Brain microvascular endothelial cell (primary cell): ENCODE data around the gene LMO4.

ENCODE experiments used
- DNase-seq: peaks from one replicate; pipeline ENCODE4 v3.0.0-alpha.2; 2020
- H3K27ac ChIP-seq: fragments of 250-450 bp; sonication (Bioruptor Pico); 2 replicates; pipeline ENCODE4 v1.5.1; 2020; ENCODE audit warnings: mild to moderate bottlenecking, moderate library complexity
- H3K27me3 ChIP-seq: fragments of 250-450 bp; sonication (Bioruptor Pico); replicated peaks from 2 replicates; pipeline ENCODE4 v1.5.1; 2020; ENCODE audit warnings: mild to moderate bottlenecking
- H3K36me3 ChIP-seq: fragments of 250-450 bp; sonication (Bioruptor Pico); replicated peaks from 2 replicates; pipeline ENCODE4 v1.5.1; 2020; ENCODE audit warnings: mild to moderate bottlenecking
- H3K4me3 ChIP-seq: 2 replicates; pipeline ENCODE4 v1.5.1; 2011; ENCODE audit warnings: low read depth, mild to moderate bottlenecking, control low read depth, low read length, moderate library complexity
- in situ Hi-C: cut with HindIII; loops from 2 replicates; pipeline ENCODE4 v1.10.0; 2017; ENCODE audit warnings: low sequenced_read_pairs, low pct_ligation_motif_present
- TF ChIP-seq, protein P1 (sequence below): IDR thresholded peaks from 2 replicates; pipeline ENCODE4 v1.5.1; 2011; ENCODE audit warnings: low read depth, mild to moderate bottlenecking, moderate library complexity, low read length, control low read depth, inconsistent platforms; ENCODE audit errors: missing control alignments

Gene LMO4

DNA sequence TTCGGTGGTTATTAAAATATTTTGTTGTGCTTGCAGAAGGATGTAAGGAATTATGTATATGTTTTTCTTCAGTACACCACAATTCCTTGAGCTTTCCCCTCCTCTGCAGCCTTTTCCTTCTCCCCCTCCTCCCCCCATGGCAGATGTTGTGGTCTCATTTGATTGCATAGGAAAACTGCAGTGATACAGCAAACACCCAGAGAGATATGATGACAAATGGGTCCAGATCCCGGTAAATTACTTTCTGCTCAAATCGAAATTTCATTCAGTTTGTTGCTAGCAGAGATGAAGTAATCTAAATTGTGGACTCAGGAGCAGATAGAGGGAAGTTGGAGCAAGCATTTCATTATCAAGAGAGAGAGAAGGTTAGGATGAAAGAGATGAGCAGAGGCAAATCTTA is 9.9 kb downstream of the LMO4 start:
- no peak overlapping the region for H3K4me3 ChIP-seq
- peaks cover 13% of the 10 kb centered on the region for H3K36me3 ChIP-seq
- in situ Hi-C loops = loop anchor here (25.0 kb wide), 1 partner anchor 624 kb away; no protein-coding TSS in a partner anchor
- H3K27ac ChIP-seq = no peak overlapping the region
- no peaks in the 10 kb centered on the region for H3K27me3 ChIP-seq
- TF ChIP-seq, protein P1, sequence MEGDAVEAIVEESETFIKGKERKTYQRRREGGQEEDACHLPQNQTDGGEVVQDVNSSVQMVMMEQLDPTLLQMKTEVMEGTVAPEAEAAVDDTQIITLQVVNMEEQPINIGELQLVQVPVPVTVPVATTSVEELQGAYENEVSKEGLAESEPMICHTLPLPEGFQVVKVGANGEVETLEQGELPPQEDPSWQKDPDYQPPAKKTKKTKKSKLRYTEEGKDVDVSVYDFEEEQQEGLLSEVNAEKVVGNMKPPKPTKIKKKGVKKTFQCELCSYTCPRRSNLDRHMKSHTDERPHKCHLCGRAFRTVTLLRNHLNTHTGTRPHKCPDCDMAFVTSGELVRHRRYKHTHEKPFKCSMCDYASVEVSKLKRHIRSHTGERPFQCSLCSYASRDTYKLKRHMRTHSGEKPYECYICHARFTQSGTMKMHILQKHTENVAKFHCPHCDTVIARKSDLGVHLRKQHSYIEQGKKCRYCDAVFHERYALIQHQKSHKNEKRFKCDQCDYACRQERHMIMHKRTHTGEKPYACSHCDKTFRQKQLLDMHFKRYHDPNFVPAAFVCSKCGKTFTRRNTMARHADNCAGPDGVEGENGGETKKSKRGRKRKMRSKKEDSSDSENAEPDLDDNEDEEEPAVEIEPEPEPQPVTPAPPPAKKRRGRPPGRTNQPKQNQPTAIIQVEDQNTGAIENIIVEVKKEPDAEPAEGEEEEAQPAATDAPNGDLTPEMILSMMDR = no peak
- DNase-seq = no peak

DNA sequence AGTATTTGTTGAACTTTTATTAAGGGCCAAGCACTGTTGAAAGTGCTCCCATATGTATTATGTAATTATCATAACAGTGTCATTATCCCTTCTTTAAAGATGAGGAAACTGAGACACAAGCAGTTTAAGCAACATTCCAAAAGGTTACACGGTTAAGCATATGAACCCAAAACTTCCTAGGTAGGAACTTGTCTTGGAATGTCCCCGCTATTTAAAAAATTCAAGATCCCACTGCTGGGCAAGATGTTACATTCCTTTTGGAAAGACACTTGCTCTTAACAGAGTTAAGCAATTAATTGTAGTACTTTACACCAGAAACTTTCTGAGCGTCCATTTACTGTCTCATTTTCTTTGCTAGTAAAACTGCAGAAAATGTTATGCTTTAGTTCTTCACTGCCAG is 15.6 kb downstream of the LMO4 start:
- no peak for DNase-seq
- Histone ChIP-seq H3K27ac (no peak overlapping the region), H3K36me3 (peaks cover 15% of the 10 kb centered on the region), H3K4me3 (no peak overlapping the region), H3K27me3 (no peaks in the 10 kb centered on the region)
- TF ChIP-seq, protein P1 = no peak
- in situ Hi-C loops = loop anchor here (25.0 kb wide), 1 partner anchor 618 kb away; no protein-coding TSS in a partner anchor

DNA sequence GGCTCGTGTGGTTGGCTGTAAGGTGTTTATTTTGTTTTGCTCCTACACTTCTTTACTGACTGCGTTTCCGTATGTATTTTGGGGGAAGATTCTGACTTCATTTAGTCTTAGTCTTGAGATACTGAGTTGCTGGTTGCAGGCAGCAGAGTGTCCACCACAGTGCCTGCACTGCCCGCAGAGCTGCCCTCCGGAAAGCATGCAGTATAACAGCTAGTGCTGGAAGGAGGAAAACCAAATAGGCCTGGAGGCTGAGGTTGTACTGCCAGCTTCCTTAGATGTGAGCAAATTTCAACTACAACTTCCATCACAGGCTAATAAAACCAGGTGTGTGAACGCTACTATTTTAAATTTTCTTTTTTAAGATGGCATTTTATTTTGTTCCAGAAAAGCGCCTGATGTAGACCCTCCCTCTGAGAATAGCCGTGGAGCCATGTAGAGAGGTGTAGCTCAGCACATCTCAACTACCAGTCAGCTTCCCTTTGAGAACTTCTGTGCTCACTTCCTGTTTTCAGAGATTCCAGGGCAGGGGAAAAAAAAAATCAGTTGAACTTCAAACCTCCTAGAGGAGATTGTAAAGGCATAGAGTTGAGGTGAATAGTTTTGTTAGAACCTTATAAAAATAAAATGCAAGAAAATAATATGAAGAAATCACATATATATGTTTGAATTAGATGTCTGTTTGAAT is 17.6 kb downstream of the LMO4 start:
- H3K27ac ChIP-seq = no peak overlapping the region
- DNase-seq = no peak
- H3K27me3 ChIP-seq = no peaks in the 10 kb centered on the region
- H3K36me3 ChIP-seq = peaks cover 5% of the 10 kb centered on the region
- H3K4me3 ChIP-seq = no peak overlapping the region
- in situ Hi-C loops = loop anchor here (25.0 kb wide), 1 partner anchor 616 kb away; no protein-coding TSS in a partner anchor
- TF ChIP-seq, protein P1 = no peak

DNA sequence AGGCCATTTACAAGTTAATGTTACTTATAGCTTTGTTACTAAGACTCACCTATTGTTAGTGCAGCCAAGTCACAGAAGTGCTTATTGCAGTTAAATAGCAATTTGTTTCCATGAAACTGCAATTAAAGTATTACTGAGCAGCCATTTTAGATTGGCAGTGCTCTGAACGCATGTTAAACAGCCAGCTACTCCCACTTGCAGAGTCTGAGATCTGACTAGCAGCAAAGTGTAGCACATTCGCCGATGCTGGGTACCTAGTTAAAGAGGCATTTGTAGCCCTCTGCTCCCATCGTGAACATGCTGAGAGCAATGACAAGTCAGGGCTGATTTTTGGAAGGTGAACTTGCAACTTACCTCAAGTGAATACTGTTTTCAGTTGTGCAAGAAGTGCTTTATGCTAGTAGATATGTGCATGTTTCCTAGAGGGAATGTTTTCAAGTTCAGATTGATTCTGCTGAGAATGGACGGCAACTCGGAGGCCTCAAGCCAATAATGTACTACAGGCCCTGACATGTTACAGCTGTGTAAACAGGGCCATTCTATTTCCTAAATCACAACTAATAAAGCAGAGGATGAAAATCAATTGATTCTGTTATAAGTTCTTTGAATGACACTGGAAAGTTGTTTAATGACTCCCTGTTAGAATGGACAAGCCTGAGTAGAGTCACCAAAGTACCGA is 19.8 kb downstream of the LMO4 start:
- in situ Hi-C loops = loop anchor here (25.0 kb wide), 1 partner anchor 614 kb away; no protein-coding TSS in a partner anchor
- no peak overlapping the region for H3K4me3 ChIP-seq
- no peaks in the 10 kb centered on the region for H3K27me3 ChIP-seq
- TF ChIP-seq, protein P1 = no peak
- H3K36me3 ChIP-seq = peaks cover 3% of the 10 kb centered on the region
- no peak for DNase-seq
- no peak overlapping the region for H3K27ac ChIP-seq

- H3K27me3 ChIP-seq = no peaks in the 10 kb centered on the region
- no peak overlapping the region for H3K27ac ChIP-seq
- TF ChIP-seq, protein P1 = no peak
- no peak for DNase-seq
- in situ Hi-C loops = loop anchor here (25.0 kb wide), 1 partner anchor 613 kb away; no protein-coding TSS in a partner anchor
- H3K36me3 ChIP-seq = peaks cover 3% of the 10 kb centered on the region
- H3K4me3 ChIP-seq = no peak overlapping the region
Measured at GRCh38 chr1:87349036-87349435, 20.4 kb downstream of the LMO4 start.
